LHCN-M2 (cell line): ENCODE measurements around the gene CFAP74. TPM values are rescaled to one million over a fixed set of nuclear protein-coding genes. Genes with fewer than 3 reads are reported as not detected.
"Not testable (repeated sequence)": the region's sequence is repeated elsewhere in the genome, so short reads cannot be mapped to it uniquely, and the experiment has no call there.

ENCODE experiments used
- DNase-seq: peaks from one replicate; pipeline ENCODE4 v3.0.0-alpha.2; 2012; ENCODE audit warnings: low read depth
- total RNA-seq: library from RNA; depleted of rRNA; stranded (reverse); fragments of >200 nt; gene quantifications from 2 replicates; pipeline ENCODE4 v1.2.3, GENCODE V29; 2014

CFAP74 gene
- total RNA-seq, 1 experiment from 2014 or later = not detected

DNA sequence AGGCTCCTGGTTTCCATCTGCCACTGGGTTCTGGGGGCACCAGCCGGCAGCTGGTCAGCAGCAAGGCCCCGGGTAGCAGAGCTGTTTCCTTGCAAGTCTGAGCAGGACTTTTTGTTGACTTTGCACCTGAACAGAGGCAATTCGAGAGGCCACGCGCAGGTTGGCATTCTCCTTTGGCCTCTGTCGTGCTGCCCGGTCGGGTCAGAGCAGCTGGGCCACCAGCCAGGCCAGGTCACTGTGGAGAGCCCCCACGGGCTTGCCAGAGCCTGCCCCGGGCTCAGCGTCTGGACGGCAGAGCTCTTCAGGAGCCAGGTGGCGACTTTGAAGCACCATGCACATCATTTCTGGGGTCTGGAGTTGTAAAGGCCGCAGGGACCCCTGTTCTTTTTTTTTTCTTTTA, 56.1 kb downstream of the CFAP74 start:
- no peak for DNase-seq

DNA sequence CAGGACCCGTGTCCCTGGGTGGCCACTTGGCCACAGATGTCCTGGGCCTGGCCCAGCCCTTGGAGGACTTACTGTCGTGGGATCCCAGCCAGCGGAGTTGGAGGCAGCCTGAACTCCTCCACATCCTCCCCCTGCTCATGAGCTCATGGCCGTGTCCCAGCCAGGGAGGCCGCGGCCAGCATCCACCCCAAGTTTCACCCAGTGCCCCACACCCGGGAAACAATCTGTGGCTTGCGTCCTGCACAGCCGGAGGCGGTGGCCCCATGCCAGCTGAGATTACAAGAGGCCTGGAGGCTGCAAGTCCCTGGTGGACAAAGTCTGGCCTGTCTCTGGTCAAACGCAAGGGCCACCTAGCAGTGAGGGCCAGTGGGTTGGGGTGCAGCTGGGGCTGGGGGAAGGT, 57.0 kb downstream of the CFAP74 start:
- no peak for DNase-seq

DNA sequence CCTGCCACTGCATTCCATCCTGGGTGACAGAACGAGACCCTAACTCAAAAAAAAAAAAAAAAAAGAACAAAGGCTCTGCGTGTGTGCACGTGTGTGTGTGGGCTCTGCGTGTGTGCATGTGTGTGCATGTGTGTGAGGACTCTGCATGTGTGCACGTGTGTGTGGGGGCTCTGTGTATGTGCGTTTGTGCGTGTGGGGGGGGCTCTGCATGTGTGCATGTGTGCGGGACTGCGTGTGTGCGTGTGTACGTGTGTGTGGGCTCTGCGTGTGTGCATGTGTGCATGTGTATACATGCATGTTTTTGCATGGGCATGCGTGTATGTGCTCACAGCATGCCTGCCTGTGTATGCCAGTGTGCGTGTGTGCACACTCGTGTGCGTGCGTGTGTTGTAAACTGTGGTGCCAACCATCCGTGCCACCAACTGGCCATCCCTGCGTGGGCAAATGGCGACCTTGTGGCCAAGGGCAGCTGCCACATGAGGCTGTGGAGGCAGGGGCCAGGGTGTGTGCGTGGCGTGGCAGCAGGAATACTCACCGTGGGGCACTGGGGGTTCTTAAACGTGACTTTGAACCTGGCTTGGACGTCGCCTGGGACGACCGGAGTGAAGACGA, 57.7 kb downstream of the CFAP74 start:
- no peak for DNase-seq

DNA sequence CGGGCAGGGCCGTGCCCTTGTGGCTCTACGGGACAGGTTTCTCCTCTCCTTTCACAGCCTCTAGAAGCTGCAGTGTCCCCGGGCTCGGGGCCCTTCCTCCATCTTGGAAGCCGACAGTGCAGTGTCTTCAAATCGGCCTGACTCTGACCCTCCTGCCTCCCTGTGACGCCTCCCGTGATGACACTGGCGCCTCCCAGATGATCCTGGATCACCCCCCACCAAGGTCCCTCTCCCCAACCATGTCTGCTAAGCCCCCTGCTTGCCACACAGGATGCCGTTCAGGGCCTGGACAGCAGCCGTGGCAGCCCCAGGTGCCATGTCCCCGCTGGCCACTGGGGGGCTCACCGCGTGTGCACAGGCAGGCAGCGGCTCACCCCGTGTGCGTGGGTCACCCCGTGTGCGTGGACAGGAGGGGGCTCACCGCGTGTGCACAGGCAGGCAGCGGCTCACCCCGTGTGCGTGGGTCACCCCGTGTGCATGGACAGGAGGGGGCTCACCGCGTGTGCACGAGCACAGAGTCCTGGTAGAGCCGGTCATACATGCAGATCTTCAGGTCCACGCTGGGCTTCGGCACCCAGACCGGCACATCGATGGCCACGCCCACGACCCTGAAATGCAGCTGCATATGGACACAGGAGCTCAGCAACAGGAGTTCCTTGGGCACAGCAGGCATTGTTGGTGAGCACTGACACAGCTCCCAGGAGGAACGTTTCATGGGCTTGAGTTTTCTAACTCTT, 59.6 kb downstream of the CFAP74 start:
- DNase-seq = peak; percentile 14

DNA sequence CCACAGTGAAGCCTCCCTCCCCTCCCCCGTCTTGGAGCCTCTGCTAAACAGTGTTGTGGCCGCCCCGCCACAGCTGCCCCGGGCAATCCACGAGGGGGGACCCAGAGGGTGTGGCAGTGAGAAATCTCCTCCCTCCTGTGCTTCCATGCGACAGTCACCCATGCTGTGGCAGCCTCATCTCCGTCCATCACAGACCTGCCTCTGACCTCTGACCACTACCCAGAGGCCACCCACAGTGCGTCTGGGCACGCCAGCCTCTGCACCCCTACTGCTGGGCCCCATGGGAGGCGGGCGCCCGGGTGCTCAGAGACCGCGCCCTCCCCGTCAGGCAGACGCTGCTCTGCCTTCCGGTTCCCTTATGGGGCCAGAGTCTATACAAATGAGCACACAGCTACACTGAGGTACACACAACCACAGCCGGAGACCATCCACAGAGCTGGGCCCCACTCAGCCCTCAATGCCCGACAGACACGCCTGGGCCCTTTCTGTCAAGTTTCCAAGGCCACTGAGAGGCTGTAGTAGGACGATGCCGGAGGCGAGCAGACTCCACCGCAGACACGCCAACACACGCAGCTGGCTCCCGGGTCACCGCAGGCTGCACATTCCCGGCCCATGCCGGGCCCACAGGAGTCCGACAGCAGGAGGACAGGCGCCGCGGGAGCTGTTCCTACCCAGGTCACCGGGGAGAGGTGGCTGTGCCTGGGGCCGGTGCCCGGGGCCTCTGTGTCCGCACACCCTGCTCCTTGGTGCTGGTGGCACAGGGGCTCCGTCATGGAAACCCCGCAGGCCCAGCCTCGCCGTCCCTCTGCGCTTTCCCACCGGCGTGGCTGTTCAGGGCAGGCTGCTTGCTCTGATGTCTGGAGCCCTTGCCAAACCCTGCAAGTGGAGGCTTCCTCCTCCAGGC, 60.6 kb downstream of the CFAP74 start:
- DNase-seq = no peak

DNA sequence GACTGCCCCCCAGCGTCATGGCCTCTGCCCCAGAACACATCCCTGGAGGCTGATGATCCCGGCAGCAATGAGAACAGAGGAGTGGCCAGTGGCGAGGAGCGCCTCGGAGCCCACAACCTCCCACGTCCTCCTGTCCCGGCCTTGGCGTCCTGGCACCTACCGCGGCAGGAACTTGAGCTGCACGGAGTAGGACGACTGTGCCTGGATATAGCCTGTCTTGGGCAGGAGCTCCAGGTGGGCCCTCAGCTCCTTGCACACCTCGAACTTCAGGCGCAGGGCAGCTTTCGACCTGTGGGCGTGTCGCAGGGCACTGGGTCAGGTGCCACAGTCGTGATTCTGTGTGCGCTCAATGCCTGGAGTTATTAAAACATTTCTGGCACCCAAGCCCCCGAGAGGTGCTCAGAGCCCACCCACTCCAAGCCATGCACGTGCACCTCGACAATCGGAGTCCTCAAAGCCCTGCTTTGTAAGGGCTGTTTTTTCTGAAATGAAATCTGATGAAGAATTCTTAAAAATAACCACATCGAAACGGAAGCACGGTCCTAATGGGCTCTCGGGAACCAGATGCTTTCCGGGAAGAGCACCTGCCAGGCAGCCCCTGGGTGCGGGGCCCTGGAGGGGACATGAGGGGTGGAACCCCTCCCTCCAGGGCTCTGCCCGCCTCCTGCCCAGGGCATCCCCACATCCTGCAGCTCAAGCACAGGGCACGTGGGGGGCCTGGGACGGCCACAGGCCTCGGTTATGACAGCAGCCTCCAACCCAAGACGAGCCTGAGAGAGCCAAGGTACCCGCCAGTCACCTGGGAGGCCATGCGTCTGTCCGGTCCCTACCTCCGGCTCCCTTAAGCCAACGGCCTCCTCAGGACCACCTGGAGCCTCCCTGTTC, 61.5 kb downstream of the CFAP74 start:
- no peak for DNase-seq

DNA sequence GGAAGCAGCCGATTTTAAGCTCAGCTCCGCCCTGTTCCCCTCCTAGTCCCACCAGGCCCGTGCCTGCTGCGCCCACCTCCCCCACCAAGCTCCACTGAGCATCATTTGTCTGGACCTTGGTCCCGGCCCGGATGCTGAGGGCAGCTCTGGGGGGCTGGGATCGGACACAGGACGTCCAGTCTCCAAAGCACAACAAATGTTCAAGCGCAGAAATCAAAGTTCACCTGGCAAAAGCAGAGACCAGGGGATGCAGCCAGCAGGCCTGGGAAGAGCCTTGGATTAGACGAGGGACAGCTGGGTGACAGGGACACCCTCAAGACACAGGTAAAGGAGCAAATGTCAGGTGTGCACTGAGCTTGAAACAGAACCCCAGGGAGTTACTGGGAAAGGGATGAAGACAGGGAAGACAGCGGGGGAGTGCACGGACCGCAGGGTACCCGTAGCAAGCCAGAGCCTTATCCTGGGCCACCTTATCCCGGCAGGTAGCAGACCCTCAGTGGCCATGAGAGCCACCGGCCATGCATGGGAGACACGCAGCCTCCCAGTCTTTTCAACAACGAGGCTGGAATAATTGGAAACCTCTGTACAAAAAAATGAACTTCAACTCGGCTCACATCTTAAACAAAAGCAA, 62.3 kb downstream of the CFAP74 start:
- no peak for DNase-seq

DNA sequence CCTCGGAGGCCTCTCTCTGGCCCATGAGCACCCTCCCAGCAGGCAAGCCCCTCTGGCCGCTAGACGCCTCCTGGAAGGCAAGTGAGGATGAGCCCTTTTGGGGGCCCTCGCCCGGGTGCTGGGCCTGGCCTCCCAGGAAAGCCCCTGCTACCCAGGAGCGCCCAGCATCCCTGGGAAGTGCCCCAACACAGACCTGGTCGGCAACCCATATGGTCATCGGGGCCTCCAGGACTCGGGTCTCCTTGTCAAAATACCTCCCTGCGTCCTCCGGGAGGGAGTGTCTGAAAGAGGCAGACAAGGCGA, 63.5 kb downstream of the CFAP74 start:
- no peak for DNase-seq

DNA sequence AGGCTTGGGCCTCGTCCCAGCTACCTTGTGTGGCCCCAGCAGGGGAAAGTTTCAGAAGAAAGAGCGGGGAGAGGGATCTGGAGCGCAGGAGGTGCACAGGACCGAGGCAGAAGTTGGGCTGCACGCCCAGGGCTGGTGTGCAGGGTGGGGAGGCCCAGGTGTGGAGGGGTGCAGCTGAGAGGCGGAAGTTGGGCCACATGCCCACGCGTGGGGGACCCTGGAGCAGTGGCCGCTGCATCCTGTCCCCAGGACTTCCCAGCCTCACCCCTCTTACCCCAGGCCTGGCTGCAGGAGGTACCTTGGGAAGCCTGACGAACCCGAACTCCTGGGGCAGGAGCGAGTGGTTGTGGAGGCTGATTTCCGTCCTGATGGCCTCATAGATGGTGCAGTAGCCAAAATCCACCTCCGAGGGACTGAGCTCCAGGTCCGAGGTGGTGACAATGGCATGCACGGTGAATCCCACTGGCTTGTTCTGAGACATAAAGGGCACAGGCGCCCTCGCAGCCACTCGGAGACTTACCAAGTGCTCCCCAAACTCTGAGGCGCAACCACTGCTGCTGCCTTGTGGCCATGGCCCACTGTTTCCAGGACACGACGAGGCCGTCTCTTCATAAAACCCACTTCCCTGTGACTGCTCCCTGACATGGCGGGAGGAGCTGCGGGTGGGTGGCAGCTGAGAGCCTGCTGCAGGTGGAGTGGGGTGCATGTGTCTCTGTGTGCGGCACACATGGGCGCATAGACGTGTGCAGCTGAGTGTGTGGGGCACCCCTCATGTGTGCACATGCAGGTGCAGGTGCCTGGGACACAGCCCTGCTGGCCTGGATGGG, 64.1 kb downstream of the CFAP74 start:
- no peak for DNase-seq

DNA sequence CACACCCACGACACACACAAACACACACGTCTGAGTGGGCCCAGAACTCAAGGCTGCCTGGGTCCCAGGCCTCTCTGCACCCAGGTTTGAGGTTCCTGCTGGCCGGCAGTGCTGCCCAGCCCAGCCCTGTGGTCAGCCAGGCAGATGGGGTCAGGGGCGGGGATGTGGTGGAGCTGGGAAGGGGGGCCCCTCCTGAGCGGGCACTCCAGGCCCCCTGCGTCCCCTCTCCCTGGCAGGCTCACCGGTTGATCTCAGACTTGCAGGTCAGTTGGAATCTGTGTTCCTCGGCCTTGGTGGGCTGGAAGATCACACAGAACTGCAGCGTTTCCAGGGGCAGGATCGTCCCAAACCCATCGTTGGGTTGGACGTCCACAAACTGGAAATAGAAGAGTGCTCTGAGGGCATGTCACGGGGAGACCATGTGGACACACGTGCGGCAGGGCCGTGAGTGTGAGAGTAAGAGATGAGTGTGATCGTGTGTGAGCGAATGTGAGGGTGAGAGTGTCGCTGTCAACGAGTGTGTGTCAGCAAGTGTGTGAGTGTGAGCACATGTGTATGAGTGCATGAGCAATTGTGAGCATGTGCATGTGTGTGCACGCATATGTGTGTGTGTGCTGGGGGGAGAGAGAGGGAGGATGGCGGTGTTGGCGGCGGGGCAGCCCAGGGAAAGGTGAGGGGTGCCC, 64.8 kb downstream of the CFAP74 start:
- DNase-seq = no peak

DNA sequence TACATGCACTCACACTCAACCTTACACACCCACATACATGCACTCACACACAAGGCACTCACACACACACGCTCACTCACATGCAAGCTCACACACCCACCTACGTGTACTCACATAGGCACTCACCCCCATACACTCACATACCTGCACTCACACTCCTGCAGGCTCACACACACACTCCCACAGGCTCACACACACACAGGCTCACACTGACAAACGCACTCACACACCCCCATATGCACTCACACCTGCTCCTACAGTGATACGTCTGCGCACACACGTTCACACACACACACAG, 65.4 kb downstream of the CFAP74 start:
- DNase-seq = no peak

DNA sequence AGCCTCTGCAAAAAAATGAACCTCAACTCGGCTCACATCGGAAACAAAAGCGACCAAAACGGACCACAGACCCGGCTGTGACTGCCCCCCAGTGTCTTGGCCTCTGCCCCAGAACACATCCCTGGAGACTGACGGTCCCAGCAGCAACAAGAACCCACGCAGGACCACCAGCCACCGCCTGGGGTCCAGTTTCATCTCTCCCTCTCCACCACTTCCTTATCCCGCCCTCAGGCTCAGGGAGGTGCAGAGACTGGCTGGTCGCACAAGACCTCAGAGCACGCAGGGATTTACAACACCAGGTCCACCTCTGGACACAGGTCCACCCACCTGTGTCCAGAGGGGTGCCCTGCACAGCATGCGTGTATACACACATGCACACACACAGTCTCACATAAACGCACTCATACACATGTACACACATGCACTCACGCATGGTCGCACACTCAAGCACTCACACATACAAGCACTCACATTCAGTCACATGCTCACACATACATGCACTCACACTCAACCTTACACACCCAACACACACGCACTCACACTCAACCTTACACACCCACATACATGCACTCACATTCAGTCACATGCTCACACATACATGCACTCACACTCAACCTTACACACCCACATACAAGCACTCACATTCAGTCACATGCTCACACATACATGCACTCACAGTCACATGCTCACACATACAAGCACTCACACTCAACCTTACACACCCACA, 65.9 kb downstream of the CFAP74 start:
- no peak for DNase-seq

DNA sequence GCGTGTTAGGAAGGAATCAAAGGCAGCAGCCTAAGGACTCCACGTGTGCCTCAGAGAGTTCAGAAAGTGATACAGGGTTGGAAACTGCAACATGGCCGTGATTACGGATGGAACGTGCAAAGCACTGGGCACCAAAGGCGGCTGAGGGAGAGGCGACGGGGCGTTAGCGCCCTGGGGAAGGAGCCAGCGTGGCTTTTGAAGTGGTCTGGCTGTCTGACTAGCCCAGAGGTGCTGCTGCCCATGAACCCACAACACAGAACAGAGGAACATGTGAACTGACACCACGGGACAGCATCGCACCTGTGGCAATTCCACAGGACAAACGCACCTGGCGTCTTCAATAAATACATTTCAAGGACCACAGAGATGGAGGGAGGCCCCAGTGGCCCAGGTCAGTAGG, 66.5 kb downstream of the CFAP74 start:
- no peak for DNase-seq

DNA sequence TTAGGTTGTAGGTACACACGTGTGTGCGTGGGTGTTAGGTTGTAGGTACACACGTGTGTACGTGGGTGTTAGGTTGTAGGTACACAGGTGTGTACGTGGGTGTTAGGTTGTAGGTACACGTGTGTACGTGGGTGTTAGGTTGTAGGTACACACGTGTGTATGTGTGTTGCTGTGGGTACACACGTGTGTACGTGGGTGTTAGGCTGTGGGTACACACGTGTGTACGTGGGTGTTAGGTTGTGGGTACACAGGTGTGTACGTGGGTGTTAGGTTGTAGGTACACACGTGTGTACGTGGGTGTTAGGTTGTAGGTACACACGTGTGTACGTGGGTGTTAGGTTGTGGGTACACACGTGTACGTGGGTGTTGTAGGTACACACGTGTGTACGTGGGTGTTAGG, 68.7 kb downstream of the CFAP74 start:
- DNase-seq = not testable (repeated sequence)

DNA sequence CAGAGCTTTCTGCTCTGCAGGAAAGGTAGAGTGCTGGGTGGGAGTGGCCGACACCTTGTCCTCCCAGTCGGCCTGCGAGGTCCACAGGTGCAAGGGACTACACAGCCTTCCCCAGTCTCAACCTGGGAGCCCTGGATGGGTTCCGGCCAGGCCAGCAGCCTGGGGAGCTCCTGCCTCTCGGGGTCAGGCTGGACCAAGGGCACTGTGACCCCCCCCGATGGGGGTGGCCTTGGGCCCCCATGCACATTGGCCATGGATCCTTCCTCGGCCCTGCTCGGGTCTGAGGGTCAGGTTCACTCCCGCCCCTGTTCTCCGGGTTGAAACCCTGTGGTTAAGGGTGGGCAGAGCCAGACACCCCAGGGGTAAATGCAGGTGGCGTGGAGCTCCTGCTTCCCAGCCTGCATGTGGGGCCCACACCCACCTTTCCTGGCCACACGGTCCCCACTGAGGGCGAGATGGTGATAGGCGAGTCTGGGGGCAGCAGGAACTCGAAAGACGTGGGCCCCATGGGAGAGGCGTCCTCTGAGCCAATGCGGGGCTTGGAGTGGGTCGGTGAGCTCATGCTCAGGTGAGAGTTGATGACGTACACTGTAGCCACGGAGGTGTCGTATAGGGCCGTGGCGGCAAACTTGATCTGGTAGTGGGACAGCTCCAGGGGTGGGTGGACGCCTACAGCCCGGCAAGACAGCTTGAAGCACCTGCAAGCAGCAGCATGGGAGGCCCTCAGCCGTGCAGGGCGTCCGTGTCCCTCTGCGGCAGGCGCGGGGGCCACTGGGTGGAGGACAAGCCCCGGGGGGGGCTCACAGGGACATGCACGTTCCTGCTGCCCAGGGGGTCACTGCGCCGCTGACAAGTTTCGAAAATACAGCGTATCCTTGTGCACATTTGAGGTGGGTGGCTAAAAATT, 73.7 kb downstream of the CFAP74 start:
- DNase-seq = no peak

DNA sequence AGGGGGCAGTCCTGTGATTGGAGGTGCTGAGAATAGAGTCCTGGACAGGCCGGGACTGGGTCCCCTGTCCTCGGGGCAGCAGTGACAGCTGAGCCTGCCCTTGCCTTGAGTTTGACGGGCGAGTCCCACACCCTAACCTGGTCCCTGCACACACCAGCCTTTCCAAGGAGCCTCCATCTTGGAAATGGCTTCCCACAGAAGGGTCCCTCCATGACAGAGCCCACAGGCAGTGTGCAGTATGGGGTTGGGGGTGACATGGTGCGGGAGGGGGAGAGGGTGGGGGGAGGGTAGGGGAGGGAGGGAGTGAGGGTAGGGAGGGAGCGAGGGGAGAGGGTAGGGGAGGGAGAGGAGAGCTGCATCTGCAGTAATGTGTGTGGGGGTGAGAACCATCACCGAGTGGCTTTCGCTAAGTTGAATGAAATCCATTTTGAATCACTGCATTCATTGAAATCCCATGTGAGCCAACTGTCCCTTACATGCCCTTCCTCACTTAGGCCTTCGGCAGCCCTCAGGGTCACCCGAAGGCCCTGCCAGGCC, 74.4 kb downstream of the CFAP74 start:
- DNase-seq = no peak

DNA sequence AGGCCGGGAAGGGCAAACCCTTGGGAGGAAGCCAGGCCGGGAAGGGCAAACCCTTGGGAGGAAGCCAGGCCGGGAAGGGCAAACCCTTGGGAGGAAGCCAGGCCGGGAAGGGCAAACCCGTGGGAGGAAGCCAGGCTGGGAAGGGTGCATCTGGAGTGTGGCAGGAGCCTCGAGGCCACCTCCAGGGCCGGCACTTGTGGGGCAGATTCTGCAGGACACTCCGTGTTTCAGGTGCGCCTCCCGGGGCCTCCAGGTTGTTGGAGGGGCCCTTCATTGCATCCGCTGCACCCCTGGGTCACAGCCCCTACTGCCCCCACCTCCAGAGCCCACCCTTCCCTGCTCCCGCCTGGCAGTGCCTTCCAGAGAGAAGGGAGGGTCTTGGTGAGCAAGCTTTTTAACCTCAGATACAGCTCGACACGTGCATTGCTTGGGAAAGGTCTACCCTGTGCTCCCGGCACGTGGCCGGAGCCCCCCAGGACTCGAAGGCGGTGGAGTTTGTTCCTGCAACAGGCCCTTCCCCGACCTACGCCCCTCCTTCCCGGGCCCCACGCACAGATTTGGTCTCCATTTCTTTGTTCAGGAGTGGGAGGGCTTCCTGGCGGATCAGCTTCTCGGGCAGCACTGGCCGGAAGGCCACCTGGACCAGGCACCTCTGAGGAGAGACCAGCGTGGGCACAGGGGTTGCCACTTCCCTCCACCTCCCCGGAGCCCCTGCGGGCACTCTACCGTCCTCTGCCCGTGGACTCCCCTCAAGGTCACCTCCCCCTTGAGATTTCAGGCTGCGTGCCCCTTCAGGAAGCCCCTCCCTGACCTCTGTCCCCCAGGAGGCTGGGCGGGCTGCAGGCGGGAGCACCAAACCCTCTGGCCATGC, 75.1 kb downstream of the CFAP74 start:
- DNase-seq = no peak
